Inflammatory macrophage treated with lipopolysaccharide for 4 hours (primary cell): ENCODE measurements around the gene PLPP2.
"Not testable (repeated sequence)": the region's sequence is repeated elsewhere in the genome, so short reads cannot be mapped to it uniquely, and the experiment has no call there.

Experiments
- DNase-seq: peaks from one replicate; pipeline ENCODE4 v3.0.0-alpha.2; 2020

PLPP2 gene

GRCh38 chr19:292281-292884, 1.2 kb upstream of the PLPP2 start:
- no peak for DNase-seq

DNA sequence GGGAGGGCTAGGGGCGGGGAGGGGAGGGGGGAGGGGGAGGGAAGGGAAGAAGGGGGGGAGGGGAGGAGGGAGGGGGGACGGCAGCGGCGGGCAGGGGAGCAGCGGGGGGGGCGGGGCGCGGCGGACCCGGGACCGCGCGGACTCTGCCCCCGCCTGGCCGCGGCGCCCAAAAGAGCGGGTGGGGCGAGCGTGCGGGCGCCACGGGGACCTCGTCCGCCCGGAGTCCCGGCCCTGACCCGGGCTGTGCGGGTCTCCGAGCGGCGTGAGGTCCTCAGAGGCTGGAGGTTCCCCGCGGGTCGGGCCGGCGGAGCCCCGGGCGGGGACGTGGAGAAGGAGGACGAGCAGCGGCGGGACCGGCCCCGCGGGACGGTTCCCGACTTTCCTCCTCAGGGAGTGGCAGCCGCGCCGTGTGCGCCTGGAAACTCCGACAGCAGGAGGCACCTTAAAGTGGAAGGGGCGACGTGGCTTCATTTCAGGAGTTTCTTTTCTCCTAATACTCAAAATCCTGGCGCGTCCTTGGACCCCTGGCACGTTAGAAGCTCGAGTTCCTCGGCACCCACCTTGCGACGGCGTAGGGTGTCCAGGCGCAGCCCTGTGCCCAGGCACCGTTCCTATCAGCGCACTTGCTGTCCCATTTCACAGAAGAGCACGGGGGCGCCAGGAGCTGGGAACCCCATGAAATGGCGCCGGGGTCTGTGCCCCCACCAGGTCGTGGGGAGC, 518 bp upstream of the PLPP2 start:
- DNase-seq: no peak

GRCh38 chr19:290372-291005, 714 bp downstream of the PLPP2 start:
- DNase-seq: no peak

DNA sequence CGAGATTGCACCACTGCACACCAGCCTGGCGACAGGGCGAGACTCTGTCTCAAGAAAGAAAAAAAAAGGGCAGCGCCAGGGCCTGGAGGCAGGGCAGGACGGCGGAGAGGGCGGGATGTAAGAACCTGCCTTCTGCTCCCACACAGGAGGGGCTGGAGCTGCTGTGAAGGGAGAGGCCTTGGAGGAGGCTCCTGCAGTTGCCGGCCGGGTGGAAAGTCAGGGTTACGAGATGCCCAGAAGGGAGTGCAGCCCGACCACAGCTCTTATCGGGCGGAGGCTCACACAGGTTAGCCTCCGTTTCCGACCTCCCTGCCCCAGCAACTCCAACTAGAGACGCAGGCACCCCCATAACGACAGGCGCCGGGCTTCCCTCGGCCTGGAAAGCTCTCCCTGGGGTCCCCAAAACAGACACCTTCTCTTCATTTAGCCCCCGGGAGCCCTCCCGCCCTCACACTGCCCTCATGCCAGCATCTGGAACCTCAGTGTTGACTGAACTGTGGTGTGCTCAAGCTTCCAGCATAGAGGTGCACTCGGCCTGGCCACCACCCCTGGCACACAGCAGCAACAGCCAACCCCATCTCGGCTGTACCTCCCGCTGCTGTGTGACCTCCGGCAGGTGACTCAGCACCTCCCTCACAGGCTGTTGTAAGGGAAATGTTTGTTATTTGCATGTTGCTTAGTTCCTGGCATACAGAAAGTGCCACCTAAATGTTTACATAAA, 1.4 kb downstream of the PLPP2 start:
- DNase-seq: no peak

DNA sequence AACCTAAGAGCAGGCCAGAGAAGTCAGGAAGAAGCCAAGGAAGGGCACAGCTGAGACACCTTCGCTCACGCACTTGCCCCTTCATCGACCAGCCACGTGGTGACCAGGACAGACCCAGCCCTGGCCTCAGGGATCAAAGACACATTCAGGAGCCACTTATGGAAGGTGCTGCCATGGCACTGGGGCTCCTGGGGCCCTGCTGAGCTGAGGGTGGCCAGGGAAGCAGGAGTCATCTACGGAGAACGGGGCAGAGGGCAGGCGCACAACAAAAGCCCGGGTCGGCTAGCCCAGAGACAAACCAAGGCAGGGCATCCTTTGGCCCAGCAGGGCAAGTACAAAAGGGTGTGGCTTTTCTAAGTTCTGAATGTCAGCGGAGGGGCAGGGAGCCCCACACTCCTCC, 2.3 kb downstream of the PLPP2 start:
- DNase-seq: no peak

GRCh38 chr19:287381-287871, 3.8 kb downstream of the PLPP2 start:
- no peak for DNase-seq

DNA sequence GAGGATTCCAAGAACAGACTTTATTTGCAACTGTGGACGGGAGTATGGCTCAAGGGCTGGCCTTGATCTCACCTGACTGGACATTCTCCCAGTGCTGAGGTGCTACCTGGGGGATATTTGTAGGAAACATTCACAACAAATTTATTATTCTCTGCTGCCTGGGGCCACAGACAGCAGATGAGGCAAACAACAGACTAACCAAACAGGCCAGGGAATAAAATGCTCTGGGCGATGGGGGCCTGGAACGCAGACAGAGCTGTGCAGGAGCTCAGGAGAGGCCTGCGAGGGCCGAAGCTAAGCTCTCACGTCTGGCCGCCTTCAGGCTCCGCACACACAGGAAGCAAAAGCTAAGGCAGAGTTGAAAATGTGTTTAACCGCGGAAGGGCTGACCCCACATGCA, 7.8 kb downstream of the PLPP2 start:
- DNase-seq: no peak

GRCh38 chr19:282501-282900, 8.7 kb downstream of the PLPP2 start:
- no peak for DNase-seq

DNA sequence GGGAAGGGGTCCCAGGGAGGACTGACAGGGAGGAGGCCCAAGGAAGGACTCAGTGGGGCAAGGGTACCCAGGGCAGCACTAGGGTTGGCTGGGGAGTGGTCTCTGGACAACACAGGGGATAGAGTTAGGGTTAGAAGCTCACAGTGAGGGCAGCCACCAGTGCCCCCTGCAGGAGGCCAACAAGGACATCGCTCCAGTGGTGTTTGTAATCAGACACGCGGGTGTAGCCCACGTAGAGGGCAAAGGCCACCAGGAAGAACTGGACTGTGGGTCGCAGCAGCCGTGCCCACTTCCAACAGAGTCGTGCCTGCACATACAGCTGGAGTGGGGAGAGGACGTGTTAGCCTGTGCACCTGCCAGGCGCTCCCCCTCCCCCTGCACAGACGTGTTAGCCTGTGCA, 9.2 kb downstream of the PLPP2 start:
- DNase-seq: no peak

GRCh38 chr19:281156-281853, 9.9 kb downstream of the PLPP2 start:
- DNase-seq: no peak

- no peak for DNase-seq
Measured at GRCh38 chr19:280541-281009, 10.6 kb downstream of the PLPP2 start.

- DNase-seq: no peak
Measured at GRCh38 chr19:279656-280055, 11.5 kb downstream of the PLPP2 start.

- DNase-seq: no peak
Measured at GRCh38 chr19:279231-279630, 12.0 kb downstream of the PLPP2 start.

DNA sequence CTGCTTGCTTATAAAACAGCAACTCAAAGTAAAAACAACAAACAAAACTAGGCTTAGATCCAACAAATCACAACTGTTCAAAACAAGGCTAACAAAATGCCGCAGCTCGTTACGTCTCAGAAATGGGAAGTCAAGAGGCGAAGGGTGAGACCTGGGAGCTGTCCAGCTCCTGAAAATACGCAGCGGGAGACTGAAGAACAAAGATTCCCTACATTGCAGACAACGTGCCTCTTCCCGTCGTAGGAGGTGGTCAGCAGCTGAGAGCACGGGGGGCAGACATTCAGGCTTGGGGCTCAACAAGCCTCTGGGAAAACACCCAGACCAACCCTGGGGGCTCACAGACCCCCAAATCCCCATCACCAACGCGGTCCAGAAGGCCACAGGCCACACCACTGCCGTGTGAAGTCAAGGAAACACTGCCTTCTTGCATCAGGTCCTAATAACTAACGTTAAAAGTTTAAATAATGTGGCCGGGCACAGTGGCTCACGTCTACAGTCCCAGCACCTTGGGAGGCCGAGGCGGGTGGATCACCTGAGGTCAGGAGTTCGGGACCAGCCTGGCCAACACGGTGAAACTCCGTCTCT, 13.5 kb downstream of the PLPP2 start:
- no peak for DNase-seq

GRCh38 chr19:277131-277530, 14.1 kb downstream of the PLPP2 start:
- no peak for DNase-seq

DNA sequence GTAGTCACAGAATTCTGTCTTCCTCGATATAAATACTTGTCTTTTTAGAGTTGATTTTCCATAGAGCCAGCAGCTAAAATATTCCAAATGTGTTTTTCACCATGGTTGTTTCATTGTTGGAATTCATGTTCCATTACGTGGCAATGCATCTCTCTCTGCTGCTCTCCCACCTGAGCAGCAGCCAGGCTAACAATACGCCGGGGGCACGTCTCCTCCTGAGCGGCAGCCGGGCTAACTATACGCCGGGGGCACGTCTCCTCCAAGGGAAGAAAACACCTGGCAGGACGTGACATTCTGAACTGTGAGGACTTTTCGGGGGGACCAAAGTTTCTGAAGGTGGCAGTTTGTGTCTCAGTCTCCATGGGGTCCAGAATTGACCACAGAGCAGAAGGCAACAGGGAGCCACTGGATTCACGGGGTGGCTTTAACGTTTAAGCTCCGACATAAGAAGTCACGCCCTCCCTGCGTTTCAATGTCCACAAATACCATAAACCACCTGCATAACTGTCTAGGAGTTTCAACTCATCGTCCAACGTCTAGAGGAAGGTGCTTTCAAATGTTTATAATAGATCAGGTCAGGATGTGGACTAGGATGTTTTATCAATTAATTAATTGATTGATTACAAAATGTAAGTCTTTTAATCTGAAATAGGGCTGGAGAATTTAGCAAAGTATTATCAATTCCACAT, 15.1 kb downstream of the PLPP2 start:
- no peak for DNase-seq

DNA sequence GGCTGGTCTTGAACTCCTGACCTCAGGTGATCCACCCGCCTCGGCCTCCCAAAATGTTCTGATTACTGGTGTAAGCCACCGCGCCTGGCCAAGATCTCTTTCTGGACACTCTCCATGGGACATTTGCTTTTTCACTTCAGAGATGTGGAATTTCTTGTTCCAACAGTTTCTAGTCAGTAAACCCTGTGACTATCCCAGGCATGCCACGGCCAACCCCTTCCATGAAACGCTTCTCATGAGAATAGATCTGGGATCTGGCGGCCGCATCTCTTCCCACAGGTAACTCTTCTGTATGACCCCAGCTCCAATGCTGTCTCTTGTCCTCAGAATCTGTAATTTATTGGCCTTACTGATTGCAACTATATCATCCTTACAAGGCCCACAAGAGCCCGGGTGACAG, 16.2 kb downstream of the PLPP2 start:
- no peak for DNase-seq

GRCh38 chr19:273393-273792, 17.8 kb downstream of the PLPP2 start:
- DNase-seq: no peak

DNA sequence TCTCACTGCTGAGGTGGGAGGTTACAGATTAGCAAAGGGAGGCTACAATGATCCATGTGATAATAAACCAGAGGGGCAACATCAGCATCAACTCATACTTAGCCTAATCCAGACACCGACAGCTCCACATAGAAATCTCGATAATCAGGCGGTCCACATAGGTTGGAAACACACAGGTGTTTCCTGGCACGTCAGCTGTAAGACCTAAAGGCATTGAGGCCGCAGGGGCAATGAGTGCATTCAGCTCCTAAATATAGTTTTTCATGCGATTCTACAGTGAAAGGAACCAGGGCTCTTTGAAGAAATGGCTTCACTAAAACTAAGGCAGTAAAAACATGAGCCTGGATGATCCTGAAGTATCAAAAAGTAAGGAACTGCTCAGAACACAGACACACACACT, 19.3 kb downstream of the PLPP2 start:
- no peak for DNase-seq

- not testable (repeated sequence) for DNase-seq
Measured at GRCh38 chr19:270766-271318, 20.4 kb downstream of the PLPP2 start.

DNA sequence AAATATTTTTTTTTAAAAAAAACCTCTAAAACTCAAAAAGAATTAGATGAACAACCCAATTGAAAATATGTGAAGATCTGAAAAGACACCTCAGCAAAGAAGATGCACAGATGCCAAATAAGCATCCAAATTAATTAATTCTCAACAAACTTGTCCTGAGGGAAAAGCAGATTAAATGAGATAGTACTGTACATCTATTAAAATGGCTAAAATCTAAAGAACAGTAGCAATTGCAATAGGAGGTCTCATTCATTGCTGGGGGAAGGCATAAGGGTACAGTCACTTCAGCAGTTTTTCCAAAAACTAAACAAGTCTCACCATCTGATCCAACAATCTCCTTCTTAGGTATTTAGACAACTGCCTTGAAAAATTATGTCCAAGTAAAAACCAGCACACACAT, 22.0 kb downstream of the PLPP2 start:
- DNase-seq: no peak

DNA sequence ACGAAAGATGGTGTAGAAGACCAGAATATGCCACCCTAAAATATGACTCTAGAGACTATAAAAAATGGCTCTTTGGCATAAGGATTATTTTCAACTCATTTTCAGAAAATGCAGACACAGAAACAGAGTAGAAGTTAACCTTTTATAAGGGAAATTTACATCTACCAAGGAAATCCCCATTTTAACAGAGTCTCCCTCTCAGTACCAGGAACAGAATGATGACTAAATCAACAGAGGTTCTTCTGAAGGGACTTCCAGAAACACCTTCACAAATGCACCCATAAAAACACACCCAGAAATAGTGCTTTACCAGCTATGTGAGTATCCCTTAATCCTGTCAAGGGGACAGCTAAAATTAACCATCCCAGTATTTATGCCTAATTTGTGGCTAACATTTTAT, 29.1 kb downstream of the PLPP2 start:
- no peak for DNase-seq
